ENCODE data around the gene STRIT1.
"Not testable (repeated sequence)": the region's sequence is repeated elsewhere in the genome, so short reads cannot be mapped to it uniquely, and the experiment has no call there.

The STRIT1 gene

DNA sequence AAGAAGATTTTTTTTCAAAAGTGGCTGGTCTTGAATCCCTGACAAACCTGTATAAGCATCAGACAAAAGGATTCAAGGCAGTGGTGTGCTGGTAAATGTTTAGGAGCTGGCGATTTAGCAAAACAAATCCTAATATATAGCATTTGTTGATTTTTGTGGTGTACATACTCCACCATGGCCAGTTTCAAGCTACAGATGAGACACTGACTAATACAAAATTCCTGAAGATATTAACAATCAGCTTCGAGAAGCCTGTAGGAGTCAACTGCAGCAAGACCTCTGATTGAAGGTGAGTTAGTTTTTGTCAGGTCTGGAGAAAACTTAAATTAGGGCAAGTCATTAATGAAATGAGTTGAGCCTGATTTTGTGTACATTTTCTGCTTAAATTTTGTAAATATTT, 6.7 kb downstream of the STRIT1 start:
- H3K4me1 ChIP-seq (ENCODE audit: control insufficient read depth, low read depth, low read length), result peaks cover 18% of the 10 kb centered on the region
- H3K36me3 ChIP-seq (ENCODE audit: control insufficient read depth, low read depth, low read length), result no peaks in the 10 kb centered on the region
- no peaks in the 10 kb centered on the region for H3K27me3 ChIP-seq (ENCODE audit: control insufficient read depth, insufficient read depth, low read length)
- H3K27ac ChIP-seq (ENCODE audit: low read length), result no peak overlapping the region
- H3K9ac ChIP-seq (ENCODE audit: low read length), result no peak overlapping the region
- no peak overlapping the region for H3K4me3 ChIP-seq (ENCODE audit: low read length)
- no peaks in the 10 kb centered on the region for H3K9me3 ChIP-seq (ENCODE audit: control insufficient read depth, low read depth, low read length)

- H3K4me3 ChIP-seq (ENCODE audit: low read length), result no peak overlapping the region
- no peak overlapping the region for H3K27ac ChIP-seq (ENCODE audit: low read length)
- H3K27me3 ChIP-seq (ENCODE audit: control insufficient read depth, insufficient read depth, low read length), result no peaks in the 10 kb centered on the region
- H3K9ac ChIP-seq (ENCODE audit: low read length), result no peak overlapping the region
- peaks cover 24% of the 10 kb centered on the region for H3K4me1 ChIP-seq (ENCODE audit: control insufficient read depth, low read depth, low read length)
- H3K36me3 ChIP-seq (ENCODE audit: control insufficient read depth, low read depth, low read length), result no peaks in the 10 kb centered on the region
- H3K9me3 ChIP-seq (ENCODE audit: control insufficient read depth, low read depth, low read length), result no peaks in the 10 kb centered on the region
Observed at GRCh38 chr3:155285936-155286335, 7.5 kb downstream of the STRIT1 start.

DNA sequence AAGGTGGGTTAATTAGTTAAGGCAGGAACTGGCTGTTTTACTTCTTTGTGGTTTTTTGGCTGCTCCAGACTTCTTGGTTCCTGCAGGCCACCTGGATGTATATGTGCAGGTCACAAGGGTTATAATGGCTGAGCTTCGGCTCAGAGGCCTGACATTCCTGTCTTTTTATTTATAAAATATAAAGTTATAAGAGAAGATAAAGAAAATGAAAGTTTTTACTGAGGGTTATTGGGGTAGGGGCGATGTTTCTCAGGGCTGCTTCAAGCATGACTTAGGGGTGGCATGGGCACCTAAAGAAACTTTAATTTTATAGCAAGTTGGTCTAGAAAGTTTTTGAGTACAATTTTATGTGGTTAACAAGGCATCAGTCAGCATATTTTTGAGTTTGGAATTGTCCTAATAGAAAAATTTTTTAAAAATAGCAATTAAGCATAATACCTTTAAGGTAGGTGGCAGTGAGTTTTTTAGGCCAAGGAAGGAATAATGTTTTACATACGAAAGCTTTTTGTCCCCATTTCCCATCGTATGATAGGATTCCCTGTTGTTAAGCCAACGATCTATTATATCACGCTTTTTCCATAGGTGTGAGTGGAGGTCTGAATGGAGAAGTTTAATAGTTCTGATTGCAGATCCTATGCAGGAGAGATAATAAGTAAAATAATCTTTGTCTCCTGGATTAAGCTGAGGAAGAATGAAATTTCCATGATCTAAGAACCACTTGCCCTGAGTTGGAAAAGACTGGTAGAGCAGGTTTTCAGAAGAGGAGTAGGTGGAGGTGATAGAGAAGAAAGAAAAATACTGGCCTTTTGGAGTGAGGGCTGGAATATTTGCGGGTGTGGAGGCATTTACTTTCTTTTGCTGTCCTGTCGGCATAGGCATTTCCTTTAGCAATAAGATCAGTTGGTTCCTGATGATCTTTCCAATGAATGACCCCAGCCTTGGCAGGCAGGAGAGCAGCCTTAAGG, 10.1 kb downstream of the STRIT1 start:
- no peak overlapping the region for H3K27ac ChIP-seq (ENCODE audit: low read length)

GRCh38 chr3:155282385-155283091, 10.9 kb downstream of the STRIT1 start:
- peak overlapping the region; percentile 7 for H3K4me3 ChIP-seq (ENCODE audit: low read length)
- H3K9me3 ChIP-seq (ENCODE audit: control insufficient read depth, low read depth, low read length), result no peaks in the 10 kb centered on the region
- H3K4me1 ChIP-seq (ENCODE audit: control insufficient read depth, low read depth, low read length), result peaks cover 26% of the 10 kb centered on the region
- no peaks in the 10 kb centered on the region for H3K27me3 ChIP-seq (ENCODE audit: control insufficient read depth, insufficient read depth, low read length)
- H3K9ac ChIP-seq (ENCODE audit: low read length), result no peak overlapping the region
- H3K27ac ChIP-seq (ENCODE audit: low read length), result peak overlapping the region; percentile 59
- peaks cover 4% of the 10 kb centered on the region for H3K36me3 ChIP-seq (ENCODE audit: control insufficient read depth, low read depth, low read length)

More for the DNA sequence above, 10.1 kb downstream of the STRIT1 start:
- Histone ChIP-seq H3K4me3 (ENCODE audit: low read length) (no peak overlapping the region), H3K36me3 (ENCODE audit: control insufficient read depth, low read depth, low read length) (no peaks in the 10 kb centered on the region), H3K27me3 (ENCODE audit: control insufficient read depth, insufficient read depth, low read length) (no peaks in the 10 kb centered on the region), H3K9me3 (ENCODE audit: control insufficient read depth, low read depth, low read length) (no peaks in the 10 kb centered on the region), H3K4me1 (ENCODE audit: control insufficient read depth, low read depth, low read length) (peaks cover 26% of the 10 kb centered on the region), H3K9ac (ENCODE audit: low read length) (no peak overlapping the region)

DNA sequence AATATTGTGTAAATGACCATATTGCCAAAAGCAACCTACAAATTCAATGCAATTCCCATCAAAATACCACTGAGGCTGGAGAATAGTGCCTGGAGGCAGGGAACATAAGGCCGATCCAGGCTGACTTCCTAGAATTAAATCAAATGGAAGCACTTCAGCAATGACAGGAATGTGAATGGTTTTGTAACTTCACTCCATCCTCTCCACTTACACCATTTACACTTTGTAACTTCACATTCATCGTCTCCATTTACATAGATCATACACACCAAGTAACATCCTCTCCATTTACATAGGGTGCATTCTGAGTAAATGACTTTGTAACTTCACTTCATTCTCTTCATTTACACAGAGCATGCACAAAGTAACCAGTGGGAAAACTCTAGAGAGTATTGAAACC, 11.6 kb downstream of the STRIT1 start:
- H3K9me3 ChIP-seq (ENCODE audit: control insufficient read depth, low read depth, low read length), result no peaks in the 10 kb centered on the region
- peak overlapping the region; percentile 7 for H3K4me3 ChIP-seq (ENCODE audit: low read length)
- H3K4me1 ChIP-seq (ENCODE audit: control insufficient read depth, low read depth, low read length), result peaks cover 26% of the 10 kb centered on the region
- no peaks in the 10 kb centered on the region for H3K27me3 ChIP-seq (ENCODE audit: control insufficient read depth, insufficient read depth, low read length)
- H3K36me3 ChIP-seq (ENCODE audit: control insufficient read depth, low read depth, low read length), result peaks cover 4% of the 10 kb centered on the region
- H3K9ac ChIP-seq (ENCODE audit: low read length), result no peak overlapping the region
- peak overlapping the region; percentile 59 for H3K27ac ChIP-seq (ENCODE audit: low read length)

DNA sequence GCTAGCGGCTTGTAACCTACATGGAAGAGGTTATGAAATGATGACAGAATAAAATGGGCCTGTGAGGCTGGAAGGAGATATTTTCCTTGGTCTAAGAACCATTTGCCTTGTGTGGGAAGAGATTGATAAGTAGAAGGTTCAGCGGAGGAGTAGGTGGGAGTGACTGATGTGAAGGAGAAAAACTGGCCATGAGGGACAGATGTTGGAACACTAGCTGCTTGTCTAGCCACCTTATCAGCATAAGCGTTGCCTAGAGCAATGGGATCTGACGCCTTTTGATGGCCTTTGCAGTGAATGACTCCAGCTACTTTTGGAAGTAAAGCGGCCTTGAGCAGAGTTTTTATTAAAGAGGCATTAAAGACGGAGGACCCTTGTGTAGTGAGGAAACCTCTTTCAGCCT, 17.4 kb downstream of the STRIT1 start:
- H3K27ac ChIP-seq (ENCODE audit: low read length); H3K9ac ChIP-seq (ENCODE audit: low read length); H3K27me3 ChIP-seq (ENCODE audit: control insufficient read depth, insufficient read depth, low read length); H3K9me3 ChIP-seq (ENCODE audit: control insufficient read depth, low read depth, low read length): not testable (repeated sequence)
- H3K36me3 ChIP-seq (ENCODE audit: control insufficient read depth, low read depth, low read length), result peaks cover 19% of the 10 kb centered on the region
- peak overlapping the region; percentile 64 for H3K4me3 ChIP-seq (ENCODE audit: low read length)
- H3K4me1 ChIP-seq (ENCODE audit: control insufficient read depth, low read depth, low read length), result peaks cover 15% of the 10 kb centered on the region

- H3K9me3 ChIP-seq (ENCODE audit: control insufficient read depth, low read depth, low read length); H3K9ac ChIP-seq (ENCODE audit: low read length); H3K27ac ChIP-seq (ENCODE audit: low read length); H3K27me3 ChIP-seq (ENCODE audit: control insufficient read depth, insufficient read depth, low read length): not testable (repeated sequence)
- peaks cover 27% of the 10 kb centered on the region for H3K36me3 ChIP-seq (ENCODE audit: control insufficient read depth, low read depth, low read length)
- peak overlapping the region; percentile 64 for H3K4me3 ChIP-seq (ENCODE audit: low read length)
- peaks cover 17% of the 10 kb centered on the region for H3K4me1 ChIP-seq (ENCODE audit: control insufficient read depth, low read depth, low read length)
Observed at GRCh38 chr3:155275159-155275754, 18.2 kb downstream of the STRIT1 start.

GRCh38 chr3:155274435-155274834, 19.0 kb downstream of the STRIT1 start:
- not testable (repeated sequence) for H3K9me3 ChIP-seq (ENCODE audit: control insufficient read depth, low read depth, low read length); H3K27me3 ChIP-seq (ENCODE audit: control insufficient read depth, insufficient read depth, low read length); H3K27ac ChIP-seq (ENCODE audit: low read length); H3K9ac ChIP-seq (ENCODE audit: low read length)
- peaks cover 32% of the 10 kb centered on the region for H3K36me3 ChIP-seq (ENCODE audit: control insufficient read depth, low read depth, low read length)
- peak overlapping the region; percentile 47 for H3K4me3 ChIP-seq (ENCODE audit: low read length)
- peaks cover 17% of the 10 kb centered on the region for H3K4me1 ChIP-seq (ENCODE audit: control insufficient read depth, low read depth, low read length)

- Histone ChIP-seq H3K9ac (ENCODE audit: low read length) (no peak overlapping the region), H3K36me3 (ENCODE audit: control insufficient read depth, low read depth, low read length) (peaks cover 52% of the 10 kb centered on the region), H3K27me3 (ENCODE audit: control insufficient read depth, insufficient read depth, low read length) (no peaks in the 10 kb centered on the region), H3K4me1 (ENCODE audit: control insufficient read depth, low read depth, low read length) (peaks cover 17% of the 10 kb centered on the region), H3K9me3 (ENCODE audit: control insufficient read depth, low read depth, low read length) (no peaks in the 10 kb centered on the region), H3K27ac (ENCODE audit: low read length) (no peak overlapping the region), H3K4me3 (ENCODE audit: low read length) (peak overlapping the region; percentile 30)
Observed at GRCh38 chr3:155271343-155271613, 22.2 kb downstream of the STRIT1 start.

GRCh38 chr3:155270485-155271342, 22.8 kb downstream of the STRIT1 start:
- no peak overlapping the region for H3K9ac ChIP-seq (ENCODE audit: low read length)
- H3K9me3 ChIP-seq (ENCODE audit: control insufficient read depth, low read depth, low read length), result no peaks in the 10 kb centered on the region
- peak overlapping the region; percentile 30 for H3K4me3 ChIP-seq (ENCODE audit: low read length)
- no peak overlapping the region for H3K27ac ChIP-seq (ENCODE audit: low read length)
- H3K36me3 ChIP-seq (ENCODE audit: control insufficient read depth, low read depth, low read length), result peaks cover 46% of the 10 kb centered on the region
- H3K4me1 ChIP-seq (ENCODE audit: control insufficient read depth, low read depth, low read length), result peaks cover 17% of the 10 kb centered on the region
- H3K27me3 ChIP-seq (ENCODE audit: control insufficient read depth, insufficient read depth, low read length), result no peaks in the 10 kb centered on the region

DNA sequence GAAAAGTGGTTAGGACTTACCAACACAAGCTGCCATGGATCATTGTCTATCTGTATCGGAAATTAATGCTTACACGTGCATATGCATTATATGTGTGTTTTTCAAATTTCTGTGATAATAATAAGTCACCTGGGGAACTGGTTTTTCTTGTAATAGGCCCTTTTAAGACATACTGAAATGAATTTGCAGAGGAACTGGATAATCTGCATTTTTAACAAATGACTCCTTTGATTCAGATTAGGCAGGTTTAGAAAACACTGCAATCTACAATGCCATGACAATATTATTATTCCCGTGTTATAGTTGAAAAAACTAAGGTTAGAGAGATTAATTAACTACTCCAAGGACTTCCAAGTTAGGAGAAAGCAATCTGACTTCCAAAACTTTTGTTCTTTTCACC, 23.4 kb downstream of the STRIT1 start:
- no peak overlapping the region for H3K27ac ChIP-seq (ENCODE audit: low read length)
- no peak overlapping the region for H3K9ac ChIP-seq (ENCODE audit: low read length)
- H3K27me3 ChIP-seq (ENCODE audit: control insufficient read depth, insufficient read depth, low read length), result no peaks in the 10 kb centered on the region
- H3K4me3 ChIP-seq (ENCODE audit: low read length), result no peak overlapping the region
- no peaks in the 10 kb centered on the region for H3K9me3 ChIP-seq (ENCODE audit: control insufficient read depth, low read depth, low read length)
- H3K4me1 ChIP-seq (ENCODE audit: control insufficient read depth, low read depth, low read length), result peaks cover 17% of the 10 kb centered on the region
- H3K36me3 ChIP-seq (ENCODE audit: control insufficient read depth, low read depth, low read length), result peaks cover 47% of the 10 kb centered on the region

All from iPS-18a (cell line).